Trophoblast cell (in vitro differentiated cells and primary cell): Measurements from ENCODE around the gene RTKN.

Experiments used
- DNase-seq, 2 donors: peaks; one replicate each; pipeline ENCODE4 v3.0.0-alpha.2; 2016
- H2AFZ ChIP-seq: 2 replicates; pipeline ENCODE4 v1.6.1; 2013; ENCODE audit warnings: low read length, moderate library complexity, mild to moderate bottlenecking; ENCODE audit not compliant: insufficient read depth, poor library complexity
- H2AK5ac ChIP-seq: 2 replicates; pipeline ENCODE4 v1.6.1; 2013; ENCODE audit warnings: mild to moderate bottlenecking, low read length
- H2BK120ac ChIP-seq: 2 replicates; pipeline ENCODE4 v1.6.1; 2013; ENCODE audit warnings: low read length, mild to moderate bottlenecking, moderate library complexity; ENCODE audit not compliant: insufficient read depth, poor library complexity
- H2BK12ac ChIP-seq: 2 replicates; pipeline ENCODE4 v1.6.1; 2013; ENCODE audit warnings: mild to moderate bottlenecking, low read length, moderate library complexity
- H2BK5ac ChIP-seq: 2 replicates; pipeline ENCODE4 v1.6.1; 2013; ENCODE audit warnings: low read length, low read depth, moderate library complexity, mild to moderate bottlenecking; ENCODE audit not compliant: poor library complexity
- H3K14ac ChIP-seq: 2 replicates; pipeline ENCODE4 v1.6.1; 2013; ENCODE audit warnings: mild to moderate bottlenecking, low read length
- H3K18ac ChIP-seq: 2 replicates; pipeline ENCODE4 v1.6.1; 2013; ENCODE audit warnings: mild to moderate bottlenecking, low read length
- H3K23ac ChIP-seq: 2 replicates; pipeline ENCODE4 v1.6.1; 2013; ENCODE audit warnings: low read length
- H3K27ac ChIP-seq: 2 replicates; pipeline ENCODE4 v1.5.1; 2013; ENCODE audit warnings: low read depth, mild to moderate bottlenecking, inconsistent platforms, low read length, moderate library complexity
- H3K27me3 ChIP-seq: 2 replicates; pipeline ENCODE4 v1.6.1; 2013; ENCODE audit warnings: inconsistent platforms, mild to moderate bottlenecking, low read length, moderate library complexity; ENCODE audit not compliant: insufficient read depth
- H3K36me3 ChIP-seq, 2 experiments: 1 replicate in 1 of 2; 2 replicates in 1 of 2; pipeline ENCODE4 v1.6.1; 2013; ENCODE audit warnings: low read length in 2 of 2, mild to moderate bottlenecking in 2 of 2, moderate library complexity in 1 of 2; ENCODE audit not compliant: insufficient read depth in 2 of 2, control insufficient read depth in 1 of 2
- H3K4ac ChIP-seq: 2 replicates; pipeline ENCODE4 v1.6.1; 2013; ENCODE audit warnings: low read depth, mild to moderate bottlenecking, low read length, moderate library complexity
- H3K4me1 ChIP-seq, 2 experiments: 1 replicate in 1 of 2; 2 replicates in 1 of 2; pipeline ENCODE4 v1.6.1; 2013; ENCODE audit warnings: low read length in 2 of 2, mild to moderate bottlenecking in 2 of 2, moderate library complexity in 1 of 2; ENCODE audit not compliant: insufficient read depth in 2 of 2, control insufficient read depth in 1 of 2
- H3K4me2 ChIP-seq: 2 replicates; pipeline ENCODE4 v1.6.1; 2013; ENCODE audit warnings: inconsistent platforms, mild to moderate bottlenecking, low read length, moderate library complexity
- H3K4me3 ChIP-seq: 2 replicates; pipeline ENCODE4 v1.5.1; 2013; ENCODE audit warnings: mild to moderate bottlenecking, low read depth, low read length, inconsistent platforms
- H3K79me1 ChIP-seq: one replicate; pipeline ENCODE4 v1.6.1; 2013; ENCODE audit warnings: low read length
- H3K79me2 ChIP-seq: 2 replicates; pipeline ENCODE4 v1.6.1; 2013; ENCODE audit warnings: low read length, mild to moderate bottlenecking; ENCODE audit not compliant: control insufficient read depth, insufficient read depth, poor library complexity
- H3K9ac ChIP-seq: 2 replicates; pipeline ENCODE4 v1.6.1; 2013; ENCODE audit warnings: mild to moderate bottlenecking, low read length
- H3K9me3 ChIP-seq: 2 replicates; pipeline ENCODE4 v1.6.1; 2013; ENCODE audit warnings: low read depth, mild to moderate bottlenecking, control low read depth, inconsistent platforms, low read length; ENCODE audit not compliant: insufficient read depth
- H4K12ac ChIP-seq: 2 replicates; pipeline ENCODE4 v1.6.1; 2013; ENCODE audit warnings: low read depth, mild to moderate bottlenecking, low read length, moderate library complexity
- H4K8ac ChIP-seq: 2 replicates; pipeline ENCODE4 v1.6.1; 2013; ENCODE audit warnings: low read depth, mild to moderate bottlenecking, low read length, moderate library complexity
- H4K91ac ChIP-seq: one replicate; pipeline ENCODE4 v1.6.1; 2013; ENCODE audit warnings: low read depth, mild to moderate bottlenecking, low read length, moderate library complexity
- WGBS: extraction: QIAGEN DNeasy Blood & Tissue Kit; methylation state at CpG from one replicate; pipeline ENCODE4 v1.1.7; 2013; ENCODE audit warnings: missing lambda C conversion rate; ENCODE audit not compliant: insufficient read length, insufficient coverage; ENCODE audit errors: extremely low coverage; 5-methylcytosine and 5-hydroxymethylcytosine counted together

Gene RTKN

GRCh38 chr2:74436111-74436805, 5.5 kb downstream of the RTKN start:
- no peak for DNase-seq
- H2BK120ac ChIP-seq = no peak overlapping the region
- H2AK5ac ChIP-seq = no peak overlapping the region
- H3K4ac ChIP-seq = peak overlapping the region; percentile 52
- no peak overlapping the region for H3K14ac ChIP-seq
- no peak overlapping the region for H3K27ac ChIP-seq
- no peak overlapping the region for H4K91ac ChIP-seq
- H2BK5ac ChIP-seq = no peak overlapping the region
- peaks cover 16% of the 10 kb centered on the region for H3K79me1 ChIP-seq
- H3K4me2 ChIP-seq = no peak overlapping the region
- peaks cover 32% of the 10 kb centered on the region for H3K79me2 ChIP-seq
- H4K12ac ChIP-seq = no peak overlapping the region
- peaks cover 1% of the 10 kb centered on the region for H3K9me3 ChIP-seq
- no peak overlapping the region for H2BK12ac ChIP-seq
- H3K23ac ChIP-seq = no peak overlapping the region
- H3K36me3 ChIP-seq = peaks cover 33 to 40% of the 10 kb centered on the region in 2 experiments
- H3K4me1 ChIP-seq = peaks cover 14% of the 10 kb centered on the region in 2 experiments
- H3K27me3 ChIP-seq = no peaks in the 10 kb centered on the region
- H3K9ac ChIP-seq = no peak overlapping the region
- H3K18ac ChIP-seq = peak overlapping the region; percentile 9
- no CpG with 5 or more reads among the region's 43 CpGs for WGBS
- H4K8ac ChIP-seq = no peak overlapping the region
- no peak overlapping the region for H3K4me3 ChIP-seq
- no peak overlapping the region for H2AFZ ChIP-seq

- no peak overlapping the region for H2BK120ac ChIP-seq
- no peaks in the 10 kb centered on the region for H3K79me1 ChIP-seq
- no peak overlapping the region for H3K23ac ChIP-seq
- WGBS = no CpG with 5 or more reads among the region's 11 CpGs
- no peak overlapping the region for H3K4me3 ChIP-seq
- H3K79me2 ChIP-seq = no peaks in the 10 kb centered on the region
- no peak overlapping the region for H2AK5ac ChIP-seq
- H3K9ac ChIP-seq = no peak overlapping the region
- no peak overlapping the region for H3K27ac ChIP-seq
- H4K91ac ChIP-seq = no peak overlapping the region
- no peak overlapping the region for H2AFZ ChIP-seq
- no peak for DNase-seq
- H3K36me3 ChIP-seq = peaks cover 62 to 78% of the 10 kb centered on the region in 2 experiments
- H2BK5ac ChIP-seq = no peak overlapping the region
- H3K4me1 ChIP-seq = no peaks in the 10 kb centered on the region
- no peak overlapping the region for H2BK12ac ChIP-seq
- no peak overlapping the region for H3K4ac ChIP-seq
- no peak overlapping the region for H4K8ac ChIP-seq
- peaks cover 1% of the 10 kb centered on the region for H3K9me3 ChIP-seq
- H3K18ac ChIP-seq = no peak overlapping the region
- H3K4me2 ChIP-seq = no peak overlapping the region
- no peak overlapping the region for H3K14ac ChIP-seq
- no peaks in the 10 kb centered on the region for H3K27me3 ChIP-seq
- no peak overlapping the region for H4K12ac ChIP-seq
Observed at GRCh38 chr2:74430502-74430901, 11.2 kb downstream of the RTKN start.

- no peak for DNase-seq
- Histone ChIP-seq H3K79me2 (no peaks in the 10 kb centered on the region), H3K18ac (no peak overlapping the region), H4K91ac (no peak overlapping the region), H3K4ac (no peak overlapping the region), H3K14ac (no peak overlapping the region), H3K23ac (no peak overlapping the region), H3K9me3 (peaks cover 1% of the 10 kb centered on the region), H2BK12ac (no peak overlapping the region), H2AK5ac (no peak overlapping the region), H3K4me1 (no peaks in the 10 kb centered on the region), H3K9ac (no peak overlapping the region), H2AFZ (no peak overlapping the region), H3K27ac (no peak overlapping the region), H2BK120ac (no peak overlapping the region), H4K12ac (no peak overlapping the region), H3K4me3 (no peak overlapping the region), H3K79me1 (no peaks in the 10 kb centered on the region), H2BK5ac (no peak overlapping the region), H3K36me3 (peaks cover 66 to 77% of the 10 kb centered on the region in 2 experiments), H3K4me2 (no peak overlapping the region), H3K27me3 (no peaks in the 10 kb centered on the region), H4K8ac (no peak overlapping the region)
- WGBS = no CpG with 5 or more reads among the region's 18 CpGs
Observed at GRCh38 chr2:74429487-74430451, 12.0 kb downstream of the RTKN start.

- H4K91ac ChIP-seq = no peak overlapping the region
- H3K9me3 ChIP-seq = peaks cover 1% of the 10 kb centered on the region
Observed at GRCh38 chr2:74428675-74429074, 13.1 kb downstream of the RTKN start.

More at GRCh38 chr2:74428675-74429074, 13.1 kb downstream of the RTKN start:
- no peak overlapping the region for H4K8ac ChIP-seq
- H3K4me1 ChIP-seq = no peaks in the 10 kb centered on the region
- peaks cover 63 to 76% of the 10 kb centered on the region in 2 experiments for H3K36me3 ChIP-seq
- H2AFZ ChIP-seq = no peak overlapping the region
- no CpG with 5 or more reads among the region's 5 CpGs for WGBS
- no peak overlapping the region for H3K4ac ChIP-seq
- H3K9ac ChIP-seq = no peak overlapping the region
- no peak overlapping the region for H2BK5ac ChIP-seq
- H3K23ac ChIP-seq = no peak overlapping the region
- no peak overlapping the region for H3K4me2 ChIP-seq
- H3K79me2 ChIP-seq = no peaks in the 10 kb centered on the region
- H3K18ac ChIP-seq = no peak overlapping the region
- no peak overlapping the region for H3K27ac ChIP-seq
- no peak overlapping the region for H2AK5ac ChIP-seq
- H4K12ac ChIP-seq = no peak overlapping the region
- no peak overlapping the region for H3K4me3 ChIP-seq
- no peak overlapping the region for H2BK120ac ChIP-seq
- no peaks in the 10 kb centered on the region for H3K27me3 ChIP-seq
- no peak for DNase-seq
- no peak overlapping the region for H2BK12ac ChIP-seq
- no peak overlapping the region for H3K14ac ChIP-seq
- no peaks in the 10 kb centered on the region for H3K79me1 ChIP-seq
